H1 (cell line): ENCODE data around the gene AMBP. TPM values are rescaled to one million over a fixed set of nuclear protein-coding genes. Genes with fewer than 3 reads are reported as not detected.

Experiments
- CTCF ChIA-PET: fragments of 300-600 bp; sonication (Branson Sonifier 250); formaldehyde crosslinking; loops from one replicate; lab custom pipeline; 2021; ENCODE audit not compliant: partially characterized antibody; lab: Charles Lee
- POLR2A ChIA-PET: fragments of 300-600 bp; sonication (Branson Sonifier 250); formaldehyde crosslinking; loops from one replicate; lab custom pipeline; 2021; ENCODE audit warnings: inconsistent platforms; ENCODE audit not compliant: partially characterized antibody; lab: Charles Lee
- DNase-seq, 2 experiments: peaks; one replicate each; pipeline versions ENCODE4 v3.0.0 to v3.0.0-alpha.2; 2010 to 2022; ENCODE audit warnings: low spot score in 2 of 2, low read depth in 1 of 2, mixed read lengths in 1 of 2
- FAIRE-seq: peaks from 2 replicates; lab custom pipeline; 2011; peaks lifted over from hg19 to GRCh38; lab: Jason Lieb, UNC
- H2AFZ ChIP-seq: 2 replicates; pipeline ENCODE4 v1.8.1; 2012; ENCODE audit warnings: low read length, inconsistent platforms
- H2AK5ac ChIP-seq: 2 replicates; pipeline ENCODE4 v1.6.1; 2013; ENCODE audit warnings: low read depth, low read length
- H2BK120ac ChIP-seq: replicated peaks from 2 replicates; pipeline ENCODE3; 2013; ENCODE audit warnings: low read depth, low read length, inconsistent platforms
- H2BK12ac ChIP-seq: 2 replicates; pipeline ENCODE4 v1.6.1; 2013; ENCODE audit warnings: low read depth, low read length
- H2BK15ac ChIP-seq: 2 replicates; pipeline ENCODE4 v1.6.1; 2013; ENCODE audit warnings: low read length
- H2BK20ac ChIP-seq: 2 replicates; pipeline ENCODE4 v1.6.1; 2013; ENCODE audit warnings: low read length
- H2BK5ac ChIP-seq: 2 replicates; pipeline ENCODE4 v1.6.1; 2013; ENCODE audit warnings: low read depth, low read length
- H3K14ac ChIP-seq: 2 replicates; pipeline ENCODE4 v1.6.1; 2013; ENCODE audit warnings: inconsistent platforms; ENCODE audit not compliant: insufficient read length
- H3K18ac ChIP-seq: 2 replicates; pipeline ENCODE4 v1.6.1; 2013; ENCODE audit warnings: low read length; ENCODE audit errors: extremely low read depth
- H3K23ac ChIP-seq: 2 replicates; pipeline ENCODE4 v1.6.1; 2013; ENCODE audit warnings: inconsistent platforms; ENCODE audit not compliant: insufficient read length
- H3K23me2 ChIP-seq: 2 replicates; pipeline ENCODE4 v1.6.1; 2013; ENCODE audit warnings: low read depth, low read length
- H3K27ac ChIP-seq: 2 replicates; pipeline ENCODE4 v1.6.1; 2011; ENCODE audit warnings: low read depth, low read length, inconsistent platforms
- H3K27me3 ChIP-seq, 4 experiments: replicated peaks in 1 of 4; 1 replicate in 1 of 4; 2 replicates in 3 of 4; pipeline versions ENCODE4 v1.6.1 to v1.8.1; 2011 to 2013; ENCODE audit warnings: low read length in 3 of 4, mild to moderate bottlenecking in 3 of 4, inconsistent platforms in 2 of 4, mixed read lengths in 2 of 4, moderate library complexity in 1 of 4; ENCODE audit not compliant: control insufficient read depth in 3 of 4, insufficient read depth in 3 of 4; ENCODE audit errors: extremely low read depth in 1 of 4
- H3K36me3 ChIP-seq, 4 experiments: 2 replicates each; pipeline versions ENCODE4 v1.6.1 to v1.8.1; 2011 to 2013; ENCODE audit warnings: mild to moderate bottlenecking in 4 of 4, low read length in 3 of 4, moderate library complexity in 2 of 4, control low read depth in 1 of 4, inconsistent platforms in 1 of 4; ENCODE audit not compliant: insufficient read depth in 4 of 4, control insufficient read depth in 2 of 4
- H3K4ac ChIP-seq: replicated peaks from 2 replicates; pipeline ENCODE3; 2013; ENCODE audit warnings: low read length, low read depth, mixed read lengths, inconsistent platforms; ENCODE audit not compliant: insufficient read length
- H3K4me1 ChIP-seq, 4 experiments: replicated peaks in 1 of 4; 1 replicate in 1 of 4; 2 replicates in 3 of 4; pipeline versions ENCODE4 v1.6.1 to v1.8.1; 2011 to 2013; ENCODE audit warnings: low read length in 3 of 4, inconsistent platforms in 2 of 4, mixed read lengths in 1 of 4; ENCODE audit not compliant: insufficient read depth in 4 of 4, control insufficient read depth in 3 of 4
- H3K4me2 ChIP-seq, 2 experiments: 2 replicates each; pipeline versions ENCODE4 v1.6.1 to v1.8.1; 2011 to 2013; ENCODE audit warnings: low read depth in 2 of 2, low read length in 2 of 2, control low read depth in 1 of 2, inconsistent platforms in 1 of 2, mild to moderate bottlenecking in 1 of 2; ENCODE audit not compliant: insufficient read depth in 1 of 2
- H3K4me3 ChIP-seq, 4 experiments: fragments of 200-600, 300-600 bp in 1 of 4; sonication (generic), shearing (Covaris generic), sonication (Bioruptor Twin) in 1 of 4; 2 replicates each; pipeline versions ENCODE4 v1.5.1 to v1.8.1; 2011 to 2016; ENCODE audit warnings: low read length in 4 of 4, low read depth in 3 of 4, control low read depth in 2 of 4, inconsistent platforms in 2 of 4, mild to moderate bottlenecking in 2 of 4, mixed read lengths in 1 of 4, moderate library complexity in 1 of 4; ENCODE audit not compliant: insufficient read depth in 2 of 4; ENCODE audit errors: extremely low read depth in 1 of 4
- H3K56ac ChIP-seq: replicated peaks from 2 replicates; pipeline ENCODE3; 2013; ENCODE audit warnings: low read depth, mild to moderate bottlenecking, mixed read lengths, low read length, inconsistent platforms; ENCODE audit not compliant: insufficient read length
- H3K79me1 ChIP-seq: 2 replicates; pipeline ENCODE4 v1.6.1; 2013; ENCODE audit warnings: low read depth, low read length, control low read depth
- H3K79me2 ChIP-seq, 2 experiments: 2 replicates each; pipeline versions ENCODE4 v1.6.1 to v1.8.1; 2012 to 2013; ENCODE audit warnings: low read length in 2 of 2, mild to moderate bottlenecking in 2 of 2, inconsistent platforms in 1 of 2; ENCODE audit not compliant: insufficient read depth in 2 of 2, control insufficient read depth in 1 of 2
- H3K9ac ChIP-seq, 4 experiments: replicated peaks in 1 of 4; 1 replicate in 1 of 4; 2 replicates in 3 of 4; pipeline versions ENCODE4 v1.6.1 to v1.8.1; 2011 to 2013; ENCODE audit warnings: low read depth in 3 of 4, low read length in 3 of 4, control low read depth in 2 of 4, mild to moderate bottlenecking in 2 of 4, moderate library complexity in 2 of 4, inconsistent platforms in 1 of 4; ENCODE audit errors: extremely low read depth in 1 of 4
- H3K9me3 ChIP-seq, 2 experiments: 2 replicates each; pipeline versions ENCODE4 v1.6.1 to v1.8.1; 2012 to 2013; ENCODE audit warnings: mild to moderate bottlenecking in 2 of 2, moderate library complexity in 2 of 2, control low read depth in 1 of 2, inconsistent platforms in 1 of 2, low read depth in 1 of 2, low read length in 1 of 2, mixed read lengths in 1 of 2; ENCODE audit not compliant: insufficient read depth in 2 of 2
- H4K20me1 ChIP-seq, 2 experiments: replicated peaks in 1 of 2; 2 replicates each; pipeline versions ENCODE3 to v1.8.1; 2011 to 2013; ENCODE audit warnings: inconsistent platforms in 2 of 2, low read length in 2 of 2, mild to moderate bottlenecking in 1 of 2; ENCODE audit not compliant: insufficient read depth in 2 of 2, control insufficient read depth in 1 of 2
- H4K5ac ChIP-seq: 2 replicates; pipeline ENCODE4 v1.6.1; 2013; ENCODE audit warnings: low read length, low read depth, mixed read lengths, inconsistent platforms; ENCODE audit not compliant: insufficient read length
- H4K8ac ChIP-seq: 2 replicates; pipeline ENCODE4 v1.8.0; 2013; ENCODE audit warnings: mild to moderate bottlenecking, moderate library complexity, low read length, inconsistent platforms; ENCODE audit not compliant: insufficient read depth; ENCODE audit errors: extremely low read depth
- H4K91ac ChIP-seq: replicated peaks from 2 replicates; pipeline ENCODE3; 2013; ENCODE audit warnings: low read length, mixed read lengths, inconsistent platforms; ENCODE audit not compliant: insufficient read length
- GTF2F1 ChIP-seq: IDR thresholded peaks from 2 replicates; pipeline ENCODE4 v1.6.1; 2012; ENCODE audit warnings: low read depth, low read length, improper control_type of control experiment, borderline replicate concordance
- WGBS, 2 experiments: shearing (Covaris generic) in 1 of 2; methylation state at CpG; one replicate each; pipeline versions ENCODE4 v1.1.6 to v1.1.7; 2013 to 2015; ENCODE audit warnings: low lambda C conversion rate in 2 of 2, mixed read lengths in 2 of 2, inconsistent platforms in 1 of 2, low coverage in 1 of 2, missing lambda C conversion rate in 1 of 2; ENCODE audit not compliant: insufficient replicate concordance in 2 of 2, insufficient coverage in 1 of 2, insufficient read length in 1 of 2; ENCODE audit errors: extremely low coverage in 1 of 2, missing lambda C conversion rate in 1 of 2; 5-methylcytosine and 5-hydroxymethylcytosine counted together
- polyA plus RNA-seq, 7 experiments: library from polyadenylated mRNA; depleted of rRNA in 3 of 7; stranded (reverse) in 5 of 7; unstranded in 2 of 7; fragments of >200 nt in 5 of 7; fragments of 200-250 nt in 2 of 7; gene quantifications; 1 replicate in 5 of 7; 2 replicates in 1 of 7; 4 replicates in 1 of 7; pipeline versions ENCODE4 v1.2.1 to v1.2.3, GENCODE V29; 2011 to 2013; ENCODE audit warnings: missing spikeins in 2 of 7, mixed read lengths in 2 of 7
- total RNA-seq: library from RNA; stranded (reverse); fragmentation: NEBNext Ultra II Directional; extraction: Animal tissue kit (Norgen Biotek cat#: 25700); gene quantifications from 2 replicates; pipeline ENCODE4 v1.2.1, GENCODE V29; 2021

AMBP gene
- total and polyA plus RNA-seq, 2 of the 8 experiments (the other 6 are each of a cell fraction or from before 2014, with no cell fraction given) = 3.0 to 4.0 TPM

DNA sequence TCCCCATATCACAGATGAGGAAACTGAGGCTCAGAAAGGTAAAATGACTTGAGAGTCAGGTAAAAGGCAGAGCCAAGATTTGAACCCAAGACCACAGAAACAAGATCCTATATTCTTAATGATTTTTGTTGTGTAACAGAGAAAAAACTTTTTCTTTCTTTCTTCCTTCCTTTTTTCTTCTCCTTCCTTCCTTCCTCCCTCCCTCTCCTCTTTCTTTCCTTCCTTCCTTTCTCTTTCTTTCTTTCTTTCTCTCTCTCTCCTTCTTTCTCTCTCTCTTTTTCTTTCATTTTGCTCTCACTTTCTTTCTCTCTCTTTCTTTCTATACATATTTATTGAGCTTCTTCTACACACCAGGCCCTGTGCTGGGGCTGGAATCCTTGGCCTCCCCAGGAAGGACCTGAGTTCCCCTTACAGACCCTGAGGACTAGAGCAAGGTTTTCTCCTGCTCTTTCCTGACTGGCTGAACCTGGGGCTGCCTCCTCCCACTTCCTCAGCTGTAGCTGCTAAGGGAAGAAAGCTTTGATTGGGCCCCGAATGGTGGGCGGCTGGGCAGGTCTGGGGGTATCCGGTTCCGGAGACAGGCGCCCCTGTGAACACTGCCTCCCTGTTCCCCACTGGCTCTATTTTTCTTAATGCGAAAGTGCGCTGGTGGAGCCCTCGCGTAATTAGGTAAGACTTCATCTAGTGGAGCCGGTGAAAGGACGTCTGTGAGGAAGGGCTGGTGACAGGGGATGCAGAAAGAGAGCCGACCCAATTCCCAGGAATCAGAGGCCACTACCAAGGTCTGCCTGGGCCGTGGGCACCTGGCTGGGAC lies 48.4 kb upstream of the AMBP start:
- no peaks in the 10 kb centered on the region for H3K79me1 ChIP-seq
- H2AK5ac ChIP-seq = no peak overlapping the region
- CTCF ChIA-PET = interaction anchor here (0.7 to 11.0 kb wide), 9 partner anchors 10 to 360 kb away, joined by 3 to 123 read pairs (median 3); partner anchors contain the start of gene COL27A1
- H2BK15ac ChIP-seq = 0 out of 2 replicates have a peak overlapping the region, but pooled peaks have one; percentile 61
- H3K79me2 ChIP-seq = no peaks in the 10 kb centered on the region
- no peak overlapping the region for H2BK20ac ChIP-seq
- H4K20me1 ChIP-seq = no peaks in the 10 kb centered on the region
- no peak overlapping the region for H3K56ac ChIP-seq
- no peaks in the 10 kb centered on the region for H3K36me3 ChIP-seq
- H2AFZ ChIP-seq = peak overlapping the region; percentile 6; the same call in 1 of the 2 replicates
- POLR2A ChIA-PET = no interaction called here
- H3K4ac ChIP-seq = no peak overlapping the region
- H3K4me3 ChIP-seq = no peak overlapping the region
- no peak overlapping the region for H4K5ac ChIP-seq
- H3K27ac ChIP-seq = no peak overlapping the region
- no peak overlapping the region for H3K4me2 ChIP-seq
- WGBS, 2 experiments = 80% methylated on average over 13 of the region's 13 CpGs; no CpG with 5 or more reads in 1 of the 2 experiments
- H3K9me3 ChIP-seq = no peaks in the 10 kb centered on the region
- no peak overlapping the region for H3K18ac ChIP-seq
- TF ChIP-seq GTF2F1 = no peak
- H2BK12ac ChIP-seq = no peak overlapping the region
- H3K9ac ChIP-seq = no peak overlapping the region
- H3K23ac ChIP-seq = no peak overlapping the region
- no peak overlapping the region for H3K14ac ChIP-seq
- no peak overlapping the region for H4K91ac ChIP-seq
- H2BK5ac ChIP-seq = no peak overlapping the region
- no peak overlapping the region for H4K8ac ChIP-seq
- no peaks in the 10 kb centered on the region; the same call in 1 of the 2 replicates for H3K23me2 ChIP-seq
- peaks cover 0 to 7% (median 0%) of the 10 kb centered on the region in 4 experiments; a peak in 2 of 7 replicates for H3K4me1 ChIP-seq
- no peak for FAIRE-seq
- peaks cover 0 to 3% (median 0%) of the 10 kb centered on the region in 4 experiments; a peak in 1 of 7 replicates for H3K27me3 ChIP-seq
- H2BK120ac ChIP-seq = no peak overlapping the region
- no peak for DNase-seq
